Endothelial cell of umbilical vein (primary cell): Measurements from ENCODE around the gene SRPX. TPM values are rescaled to one million over a fixed set of nuclear protein-coding genes. Genes with fewer than 3 reads are reported as not detected.

Experiments
- BruUV-seq: library from RNA; stranded (reverse); fragments of 400-500 nt; replicated peaks from 2 replicates; lab custom pipeline; 2021; lab: Mats Ljungman, UMichigan
- CTCF ChIA-PET: fragments of 300-600, 350-600 bp; sonication (Branson Sonifier 250); formaldehyde crosslinking; loops from one replicate; lab custom pipeline; 2021; ENCODE audit warnings: antibody characterized with exemption, inconsistent platforms; lab: Charles Lee
- POLR2A ChIA-PET: fragments of 300-600, 350-600 bp; sonication (Branson Sonifier 250); formaldehyde crosslinking; loops from one replicate; lab custom pipeline; 2021; ENCODE audit warnings: antibody characterized with exemption, inconsistent platforms; lab: Charles Lee
- DNase-seq: peaks from one replicate; pipeline ENCODE4 v3.0.0-alpha.2; 2011; ENCODE audit warnings: low read depth, low spot score
- FAIRE-seq: peaks from 2 replicates; lab custom pipeline; 2011; peaks lifted over from hg19 to GRCh38; lab: Jason Lieb, UNC
- H2AFZ ChIP-seq: 2 replicates; pipeline ENCODE4 v1.6.0; 2012; ENCODE audit warnings: low read depth, low read length, control low read depth, inconsistent platforms
- H3K27ac ChIP-seq: 2 replicates; pipeline ENCODE4 v1.5.1; 2011; ENCODE audit warnings: low read depth, mild to moderate bottlenecking, control low read depth, low read length, moderate library complexity; ENCODE audit not compliant: insufficient read depth
- H3K27me3 ChIP-seq, 2 experiments: 2 replicates each; pipeline versions ENCODE4 v1.6.0 to v1.6.1; 2011; ENCODE audit warnings: low read length in 2 of 2, mixed read lengths in 1 of 2; ENCODE audit not compliant: control insufficient read depth in 2 of 2, insufficient read depth in 2 of 2
- H3K36me3 ChIP-seq, 2 experiments: 2 replicates in 1 of 2; 3 replicates in 1 of 2; pipeline ENCODE4 v1.5.1; 2011; ENCODE audit warnings: low read length in 2 of 2, mild to moderate bottlenecking in 1 of 2, moderate library complexity in 1 of 2; ENCODE audit not compliant: control insufficient read depth in 2 of 2, insufficient read depth in 2 of 2; ENCODE audit errors: extremely low read depth in 1 of 2
- H3K4me1 ChIP-seq: 3 replicates; pipeline ENCODE4 v1.5.1; 2011; ENCODE audit warnings: mild to moderate bottlenecking, low read length; ENCODE audit not compliant: control insufficient read depth, insufficient read depth; ENCODE audit errors: extremely low read depth
- H3K4me2 ChIP-seq: 2 replicates; pipeline ENCODE4 v1.6.1; 2011; ENCODE audit warnings: low read length, control low read depth, mixed read lengths; ENCODE audit not compliant: insufficient read depth
- H3K4me3 ChIP-seq, 3 experiments: fragments of 200-600 bp in 1 of 3; sonication (generic), shearing (Covaris generic) in 1 of 3; replicated peaks in 1 of 3; 2 replicates each; pipeline ENCODE4 v1.5.1; 2011 to 2016; ENCODE audit warnings: control low read depth in 3 of 3, low read length in 3 of 3, mild to moderate bottlenecking in 2 of 3, inconsistent platforms in 1 of 3, low read depth in 1 of 3, moderate library complexity in 1 of 3; ENCODE audit not compliant: insufficient read depth in 1 of 3
- H3K79me2 ChIP-seq: 2 replicates; pipeline ENCODE4 v1.6.0; 2012; ENCODE audit warnings: low read length, inconsistent platforms; ENCODE audit not compliant: control insufficient read depth, insufficient read depth
- H3K9ac ChIP-seq: replicated peaks from 2 replicates; pipeline ENCODE3; 2011; ENCODE audit warnings: low read length, control low read depth; ENCODE audit not compliant: insufficient read depth; ENCODE audit errors: extremely low read depth
- H3K9me1 ChIP-seq: replicated peaks from 3 replicates; pipeline ENCODE4 v1.6.0; 2011; ENCODE audit warnings: mild to moderate bottlenecking, low read length; ENCODE audit not compliant: control insufficient read depth, insufficient read depth; ENCODE audit errors: extremely low read depth
- H3K9me3 ChIP-seq: replicated peaks from 2 replicates; pipeline ENCODE4 v1.5.1; 2012; ENCODE audit warnings: low read length, inconsistent platforms; ENCODE audit not compliant: control insufficient read depth, insufficient read depth
- H4K20me1 ChIP-seq: replicated peaks from 2 replicates; pipeline ENCODE3; 2011; ENCODE audit warnings: mild to moderate bottlenecking, low read length; ENCODE audit not compliant: control insufficient read depth, insufficient read depth; ENCODE audit errors: extremely low read depth
- EZH2 ChIP-seq: IDR thresholded peaks from 2 replicates; pipeline ENCODE4 v1.6.1; 2012; ENCODE audit warnings: borderline replicate concordance, low read depth, mild to moderate bottlenecking, moderate library complexity, low read length, inconsistent platforms; ENCODE audit not compliant: severe bottlenecking
- FOS ChIP-seq: IDR thresholded peaks from 2 replicates; pipeline ENCODE4 v1.6.1; 2011; ENCODE audit warnings: mild to moderate bottlenecking, low read length, moderate library complexity, borderline replicate concordance; ENCODE audit not compliant: insufficient read depth
- GATA2 ChIP-seq: IDR thresholded peaks from 2 replicates; pipeline ENCODE4 v1.7.0; 2011; ENCODE audit warnings: low read depth, mild to moderate bottlenecking, moderate library complexity, mixed read lengths, low read length; ENCODE audit not compliant: insufficient read length, insufficient read depth
- JUN ChIP-seq: IDR thresholded peaks from 2 replicates; pipeline ENCODE4 v1.6.1; 2011; ENCODE audit warnings: borderline replicate concordance, low read depth; ENCODE audit not compliant: insufficient read length, insufficient read depth
- MYC ChIP-seq: IDR thresholded peaks from one replicate; pipeline ENCODE4 v1.6.1; 2011; ENCODE audit warnings: mild to moderate bottlenecking, low read depth, low read length
- POLR2A ChIP-seq: IDR thresholded peaks from 2 replicates; pipeline ENCODE4 v1.6.1; 2012; ENCODE audit warnings: low read depth, mild to moderate bottlenecking, control low read depth, low read length
- POLR2AphosphoS5 ChIP-seq: IDR thresholded peaks from 2 replicates; pipeline ENCODE4 v1.6.1; 2012; ENCODE audit warnings: low read depth, mild to moderate bottlenecking, control low read depth, low read length, moderate library complexity; ENCODE audit not compliant: insufficient read depth
- dilution Hi-C: fragments of 300-500 bp; cut with MboI; formaldehyde crosslinking; loops from one replicate; pipeline ENCODE4 v1.15.0; 2019; ENCODE audit warnings: low sequenced_read_pairs; ENCODE audit not compliant: extremely low pct_ligation_motif_present
- intact Hi-C: fragments of 100-400 bp; cut with micrococcal nuclease; formaldehyde crosslinking; loops from one replicate; pipeline ENCODE4 v1.10.0; 2022
- polyA plus RNA-seq, 4 experiments: library from polyadenylated mRNA; depleted of rRNA in 3 of 4; stranded (reverse) in 3 of 4; unstranded in 1 of 4; fragments of >200 nt; gene quantifications; 2 replicates each; pipeline versions ENCODE4 v1.2.1 to v1.2.3, GENCODE V29; 2011 to 2012; ENCODE audit warnings: missing spikeins in 1 of 4
- total RNA-seq: library from RNA; stranded (reverse); gene quantifications from 2 replicates; pipeline ENCODE4 v1.2.3, GENCODE V29; 2021
- TF ChIP-seq, protein P1 (sequence below): IDR thresholded peaks from 2 replicates; pipeline ENCODE4 v1.6.1; 2011; ENCODE audit not compliant: insufficient read depth, insufficient read length
- TF ChIP-seq, protein P2 (sequence below), 2 donors: IDR thresholded peaks; 1 replicate in 1 of 2; 2 replicates in 1 of 2; pipeline ENCODE4 v1.5.1; 2011; ENCODE audit warnings: low read length in 2 of 2, mild to moderate bottlenecking in 2 of 2, moderate library complexity in 2 of 2, control low read depth in 1 of 2, inconsistent platforms in 1 of 2, low read depth in 1 of 2; ENCODE audit not compliant: insufficient read depth in 1 of 2; ENCODE audit errors: extremely low read depth in 1 of 2

SRPX gene
- total and polyA plus RNA-seq, 2 donors (not counting 3 experiments of a cell fraction or from before 2014, with no cell fraction given) = 104 to 140 TPM

DNA sequence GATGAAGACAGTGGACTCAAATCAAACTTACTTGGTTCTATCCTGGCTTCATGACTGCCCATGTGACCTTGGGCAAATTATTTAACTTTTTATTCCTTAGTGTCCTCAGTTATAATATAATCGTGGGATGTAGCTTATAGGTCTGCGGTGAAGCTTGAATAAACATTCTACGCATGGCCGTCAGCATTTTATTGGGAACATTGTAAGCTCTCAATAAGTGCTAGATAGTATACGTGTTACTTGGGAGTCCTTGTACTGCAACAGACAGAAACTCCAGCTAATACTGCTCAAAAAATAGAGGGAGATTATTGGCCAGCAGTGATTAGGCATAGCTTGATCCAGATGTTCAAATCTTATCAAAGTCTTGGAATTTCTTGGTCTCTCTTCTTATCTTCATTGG is 109.5 kb downstream of the SRPX start:
- H3K9me1 ChIP-seq = no peaks in the 10 kb centered on the region
- peaks cover 14% of the 10 kb centered on the region for H3K4me1 ChIP-seq
- ChIA-PET POLR2A (no interaction called here), CTCF (no interaction called here)
- dilution Hi-C loops (no loop called here), intact Hi-C loops (no loop called here)
- FAIRE-seq (no peak), DNase-seq (no peak)
- no peaks in the 10 kb centered on the region for H4K20me1 ChIP-seq
- H3K36me3 ChIP-seq = no peaks in the 10 kb centered on the region
- no peak overlapping the region for H3K27ac ChIP-seq
- no peaks in the 10 kb centered on the region for H3K9me3 ChIP-seq
- H3K4me3 ChIP-seq = no peak overlapping the region
- no peak overlapping the region for H3K4me2 ChIP-seq
- H3K9ac ChIP-seq = no peak overlapping the region
- no peaks in the 10 kb centered on the region for H3K27me3 ChIP-seq
- no peaks in the 10 kb centered on the region for H3K79me2 ChIP-seq
- no peak overlapping the region for H2AFZ ChIP-seq
- no TSS peak for BruUV-seq
- TF ChIP-seq MYC (no peak), EZH2 (no peak), POLR2AphosphoS5 (no peak), GATA2 (no peak), JUN (no peak), FOS (no peak), POLR2A (no peak)
- TF ChIP-seq, protein P1, sequence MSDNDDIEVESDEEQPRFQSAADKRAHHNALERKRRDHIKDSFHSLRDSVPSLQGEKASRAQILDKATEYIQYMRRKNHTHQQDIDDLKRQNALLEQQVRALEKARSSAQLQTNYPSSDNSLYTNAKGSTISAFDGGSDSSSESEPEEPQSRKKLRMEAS = no peak
- TF ChIP-seq, protein P2, sequence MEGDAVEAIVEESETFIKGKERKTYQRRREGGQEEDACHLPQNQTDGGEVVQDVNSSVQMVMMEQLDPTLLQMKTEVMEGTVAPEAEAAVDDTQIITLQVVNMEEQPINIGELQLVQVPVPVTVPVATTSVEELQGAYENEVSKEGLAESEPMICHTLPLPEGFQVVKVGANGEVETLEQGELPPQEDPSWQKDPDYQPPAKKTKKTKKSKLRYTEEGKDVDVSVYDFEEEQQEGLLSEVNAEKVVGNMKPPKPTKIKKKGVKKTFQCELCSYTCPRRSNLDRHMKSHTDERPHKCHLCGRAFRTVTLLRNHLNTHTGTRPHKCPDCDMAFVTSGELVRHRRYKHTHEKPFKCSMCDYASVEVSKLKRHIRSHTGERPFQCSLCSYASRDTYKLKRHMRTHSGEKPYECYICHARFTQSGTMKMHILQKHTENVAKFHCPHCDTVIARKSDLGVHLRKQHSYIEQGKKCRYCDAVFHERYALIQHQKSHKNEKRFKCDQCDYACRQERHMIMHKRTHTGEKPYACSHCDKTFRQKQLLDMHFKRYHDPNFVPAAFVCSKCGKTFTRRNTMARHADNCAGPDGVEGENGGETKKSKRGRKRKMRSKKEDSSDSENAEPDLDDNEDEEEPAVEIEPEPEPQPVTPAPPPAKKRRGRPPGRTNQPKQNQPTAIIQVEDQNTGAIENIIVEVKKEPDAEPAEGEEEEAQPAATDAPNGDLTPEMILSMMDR (IDR thresholded peaks at IDR 0.05; ENCODE audit: extremely low read depth in 1 of 2, insufficient read depth in 1 of 2, low read depth in 1 of 2, low read length in 2 of 2) = no peak
